Measurements from ENCODE around the gene SLC48A1. TPM values are rescaled to one million over a fixed set of nuclear protein-coding genes. Genes with fewer than 3 reads are reported as not detected.

SLC48A1 gene
- 25.6 and 27.1 TPM in 2 replicates for total RNA-seq

DNA sequence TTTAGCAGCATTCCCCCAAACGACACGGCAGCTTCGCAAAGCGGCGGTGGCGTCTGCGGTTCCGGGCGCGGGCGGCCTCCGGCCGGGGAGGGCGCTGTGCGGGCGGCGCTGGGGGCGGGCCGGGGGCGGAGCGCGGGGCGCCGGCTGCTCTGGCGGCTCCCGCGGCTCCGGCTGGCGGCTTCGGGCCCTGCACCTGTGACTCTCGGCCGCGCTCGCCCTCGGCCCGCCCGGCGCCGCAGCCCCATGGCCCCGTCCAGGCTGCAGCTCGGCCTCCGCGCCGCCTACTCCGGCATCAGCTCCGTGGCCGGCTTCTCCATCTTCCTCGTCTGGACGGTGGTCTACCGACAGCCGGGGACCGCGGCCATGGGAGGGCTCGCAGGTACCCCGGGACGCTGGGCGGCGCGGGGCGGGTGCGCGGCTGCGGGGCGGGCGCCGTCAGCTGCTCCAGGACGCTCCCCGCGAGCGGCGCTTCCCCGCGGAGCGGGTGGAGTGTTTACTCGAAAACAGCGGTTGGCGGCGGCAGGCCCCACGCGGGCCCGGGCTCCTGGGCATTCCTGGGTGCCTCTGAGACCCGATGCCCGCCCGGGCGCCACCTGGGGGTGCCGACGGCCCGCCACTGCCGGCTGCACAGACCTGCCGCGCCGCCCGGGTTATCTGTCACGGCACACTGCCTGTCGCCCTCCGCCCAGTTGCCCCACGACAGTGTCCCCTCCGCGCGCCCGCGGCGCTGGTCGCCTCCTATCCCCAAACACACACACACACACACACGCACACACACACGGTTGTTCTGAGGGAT lies at the start of gene SLC48A1:
Gene SLC48A1 (plus strand): TSS at position 177 of the 796 bp plus-strand sequence. CDS start 67 bp downstream, at position 244.

DNA sequence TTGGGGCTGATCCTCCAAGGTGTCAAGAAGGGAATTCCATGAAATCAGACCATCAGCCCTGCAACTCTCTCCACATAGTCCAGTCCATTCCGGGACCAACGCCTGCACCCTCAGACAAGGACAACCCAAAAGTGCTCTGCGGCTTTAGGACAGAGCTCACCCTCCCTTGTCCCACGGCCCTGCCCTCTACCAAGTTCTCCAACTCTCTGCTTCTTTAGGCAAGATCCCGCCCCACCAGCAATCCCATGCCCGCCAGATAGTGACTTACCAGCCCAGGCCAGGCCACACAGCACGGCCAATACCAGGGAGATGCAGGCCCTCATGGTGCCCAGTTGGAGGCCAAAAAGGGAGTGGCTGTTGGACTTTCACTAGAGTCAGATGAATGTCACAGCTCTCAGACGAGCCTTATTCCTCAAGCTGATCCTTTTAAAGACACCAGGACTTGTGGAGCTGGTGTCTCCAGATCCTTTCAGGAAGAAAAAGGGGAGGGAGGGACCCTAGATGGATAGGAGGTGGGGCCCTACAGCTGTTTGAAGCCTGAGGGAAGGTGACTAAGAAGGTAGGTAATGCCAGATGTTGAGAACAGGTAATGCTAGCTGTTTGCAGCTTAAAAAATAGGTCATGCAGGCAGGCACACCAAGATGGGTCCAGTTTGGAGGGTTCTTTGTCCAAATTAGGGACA lies 47.8 kb upstream of the SLC48A1 start, which contains the start of gene ENDOU:
Gene ENDOU (minus strand): TSS at position 400 of the 682 bp plus-strand sequence. CDS start 77 bp downstream, at position 323.

DNA sequence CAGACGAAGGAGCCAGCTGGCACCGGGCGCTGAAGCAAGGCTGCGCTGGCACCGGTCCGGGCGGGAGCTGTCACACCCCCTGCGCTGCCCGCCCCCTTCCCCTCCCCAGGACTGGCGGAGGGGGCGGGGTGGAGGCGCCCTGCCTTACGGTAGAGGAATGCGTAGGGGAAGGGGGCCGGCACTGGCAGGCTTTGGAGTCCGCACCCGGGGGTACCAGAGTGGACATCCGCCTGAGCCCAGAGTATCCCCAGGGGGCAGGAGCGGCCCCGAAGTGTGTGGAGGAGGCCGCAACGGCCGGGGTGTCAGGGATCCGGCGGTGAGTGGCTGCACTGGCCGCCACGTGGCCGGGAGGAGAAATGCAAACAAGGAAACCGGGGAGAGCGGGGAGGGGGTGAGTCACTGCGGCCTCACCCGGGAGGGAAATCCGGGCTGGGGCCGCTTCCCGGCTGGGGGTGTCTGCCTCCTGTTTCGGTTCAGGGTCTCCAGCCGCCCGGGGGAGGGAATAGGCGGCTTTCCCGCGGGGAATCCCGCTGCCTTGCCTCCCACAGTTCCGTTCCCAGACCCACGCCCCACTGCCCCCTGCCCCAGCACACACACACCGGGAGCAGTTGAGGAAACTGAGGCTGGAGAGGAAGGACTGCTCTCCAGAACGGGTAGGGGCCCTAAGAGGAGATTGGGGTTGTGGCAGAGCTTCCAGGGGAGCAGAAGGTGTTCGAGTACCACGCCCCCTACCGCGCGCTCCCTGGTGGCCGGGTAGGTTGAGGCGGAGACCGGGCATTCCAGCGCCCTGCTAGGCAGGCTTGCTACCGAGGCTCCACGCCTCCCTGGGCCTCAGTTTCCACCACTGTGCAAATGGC lies 14.0 kb upstream of the SLC48A1 start, which contains the start of gene RAPGEF3:
Gene RAPGEF3 (minus strand): TSS at position 47 of the 857 bp plus-strand sequence. CDS start 324 bp downstream, outside the sequence.

GRCh38 chr12:47819896-47820630 lies 47.0 kb downstream of the SLC48A1 start, which contains the start of gene HDAC7:
HDAC7 (minus strand) TSS chr12:47819903; CDS start chr12:47819785, 118 bp downstream.

Other genes with a start within 250 kb of the SLC48A1 start
- 16.8 and 18.0 TPM in 2 replicates for gene RPAP3, start 67.2 kb upstream of the SLC48A1 start, total RNA-seq
- 0.40 and 0.81 TPM in 2 replicates for gene ENDOU, start 47.7 kb upstream of the SLC48A1 start, total RNA-seq
- 5.7 and 7.9 TPM in 2 replicates for gene RAPGEF3, start 14.4 kb upstream of the SLC48A1 start, total RNA-seq
- 25.0 and 39.1 TPM in 2 replicates for gene HDAC7, start 46.7 kb downstream of the SLC48A1 start, total RNA-seq
- 3.6 and 6.1 TPM in 2 replicates for gene VDR, start 131.8 kb downstream of the SLC48A1 start, total RNA-seq
- gene TMEM106C, start 190.4 kb downstream of the SLC48A1 start, total RNA-seq = 103 and 112 TPM in 2 replicates
- gene COL2A1, start 231.2 kb downstream of the SLC48A1 start, total RNA-seq = not detected in 2 replicates